CD4-positive, alpha-beta T cell treated with Interleukin-4 for 4 hours (primary cell): Measurements from ENCODE around the gene ABCA1.
A peak's percentile ranks its signal among the peaks of the same experiment; 100 is the strongest.

Experiments used
- DNase-seq: peaks from one replicate; pipeline ENCODE4 v3.0.0-alpha.2; 2020

Gene ABCA1

DNA sequence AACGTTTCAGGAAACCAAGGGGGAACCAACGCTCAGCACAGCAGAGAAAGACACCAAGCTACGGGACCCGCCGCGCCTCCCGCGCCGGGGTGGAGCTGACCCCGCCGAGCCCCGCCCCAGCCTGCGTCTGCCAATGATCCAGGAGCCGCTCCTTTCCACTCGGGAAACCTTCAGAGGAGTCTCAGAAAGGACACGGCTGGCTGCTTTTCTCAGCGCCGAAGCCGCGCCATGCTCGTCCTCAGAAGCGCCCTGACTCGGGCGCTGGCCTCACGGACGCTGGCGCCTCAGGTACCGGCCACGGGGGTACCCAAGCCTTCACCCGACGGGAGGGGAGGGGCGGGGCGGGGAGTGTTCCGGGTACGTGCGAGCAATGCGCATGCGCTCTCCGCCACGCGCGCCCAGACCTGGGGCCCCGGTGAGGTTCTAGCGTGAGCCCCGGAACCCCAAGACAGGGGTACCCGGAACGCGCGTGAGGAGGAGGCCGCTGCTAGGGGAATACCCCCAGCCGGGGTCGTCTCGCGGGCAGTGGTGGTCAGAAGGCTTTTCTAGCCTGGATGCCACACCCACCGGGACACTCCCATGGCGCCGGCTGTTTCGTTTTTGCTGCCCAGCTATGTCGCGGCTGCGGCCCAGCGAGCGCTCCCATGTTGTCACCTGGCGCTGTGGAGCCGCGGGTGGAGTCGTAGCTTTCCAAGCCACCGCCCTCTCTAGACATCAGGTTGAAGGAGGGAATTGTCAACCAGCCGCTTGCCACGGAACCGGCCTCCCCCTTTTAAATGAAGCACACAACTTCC lies 180.2 kb downstream of the ABCA1 start, which contains the start of gene NIPSNAP3A:
Gene NIPSNAP3A, plus strand, starts transcription at position 119 of the 794 bp plus-strand sequence. Its CDS starts 110 bp downstream, at position 229.
- peak; percentile 85 for DNase-seq

- DNase-seq, result no peak
These were observed 180.8 kb downstream of the ABCA1 start for GRCh38 chr9:104747245-104747564.

- DNase-seq, result no peak
These were observed 181.2 kb downstream of the ABCA1 start for GRCh38 chr9:104746798-104747197.

DNA sequence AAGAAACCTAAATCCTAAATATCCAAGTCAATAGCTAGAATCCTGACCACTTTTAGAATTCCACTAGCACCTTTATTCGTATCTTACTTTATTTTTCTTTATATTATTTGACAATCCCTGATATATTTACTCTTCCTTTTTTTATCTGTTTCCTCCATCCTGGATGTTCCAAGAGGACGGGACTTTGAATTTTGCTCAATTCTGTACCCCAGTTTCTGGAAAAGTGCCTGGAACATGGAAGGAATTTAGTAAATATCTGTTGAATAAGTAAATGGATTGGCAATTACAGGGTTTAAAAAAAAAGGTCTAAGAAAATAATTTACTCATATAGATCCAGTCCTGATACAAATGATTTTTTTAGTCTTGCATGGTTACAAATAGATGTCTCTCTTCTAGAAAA lies 181.7 kb downstream of the ABCA1 start:
- no peak for DNase-seq

DNA sequence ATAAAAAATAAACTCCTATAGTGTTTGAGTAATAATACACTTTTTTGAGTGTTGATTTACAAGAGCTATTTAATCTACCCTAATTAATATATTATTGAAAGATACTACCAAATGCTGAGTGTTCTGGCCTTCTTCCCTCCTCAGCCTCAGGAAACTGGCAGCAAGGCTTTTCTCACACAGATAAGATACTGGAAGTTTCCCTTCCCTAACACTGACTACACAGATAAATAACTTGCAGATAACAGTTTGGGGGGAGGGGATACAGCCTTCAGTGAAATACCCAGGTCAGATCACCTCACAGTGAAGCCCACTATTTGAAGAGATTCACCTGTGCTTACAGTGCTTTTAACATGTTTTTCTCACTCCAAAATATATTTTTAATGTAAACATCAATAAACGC lies 182.1 kb downstream of the ABCA1 start:
- DNase-seq, result no peak

- DNase-seq, result peak; percentile 76
These were observed 184.5 kb downstream of the ABCA1 start for GRCh38 chr9:104743376-104743985.

DNA sequence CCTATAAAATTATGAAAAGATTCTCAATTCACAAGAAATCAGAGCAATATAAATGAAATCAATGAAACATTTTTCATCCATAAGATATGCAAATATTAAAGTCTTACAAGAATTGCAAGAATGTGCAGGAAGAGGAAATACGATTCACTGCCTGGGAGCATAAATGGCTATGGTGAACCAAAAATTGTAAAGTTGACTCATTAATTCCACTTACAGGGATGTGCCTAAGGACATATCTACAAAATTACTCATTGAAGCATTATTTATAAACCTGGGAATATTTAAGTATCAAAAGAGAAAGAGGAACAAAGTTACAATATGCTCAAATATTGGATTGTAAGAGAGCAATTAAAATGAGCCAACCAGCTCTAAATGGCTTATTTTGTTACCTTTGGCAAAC lies 187.3 kb downstream of the ABCA1 start:
- DNase-seq, result no peak

- DNase-seq, result no peak
These were observed 189.5 kb downstream of the ABCA1 start for GRCh38 chr9:104738452-104738851.
